ENCODE data around the gene KRTAP12-2.

DNA sequence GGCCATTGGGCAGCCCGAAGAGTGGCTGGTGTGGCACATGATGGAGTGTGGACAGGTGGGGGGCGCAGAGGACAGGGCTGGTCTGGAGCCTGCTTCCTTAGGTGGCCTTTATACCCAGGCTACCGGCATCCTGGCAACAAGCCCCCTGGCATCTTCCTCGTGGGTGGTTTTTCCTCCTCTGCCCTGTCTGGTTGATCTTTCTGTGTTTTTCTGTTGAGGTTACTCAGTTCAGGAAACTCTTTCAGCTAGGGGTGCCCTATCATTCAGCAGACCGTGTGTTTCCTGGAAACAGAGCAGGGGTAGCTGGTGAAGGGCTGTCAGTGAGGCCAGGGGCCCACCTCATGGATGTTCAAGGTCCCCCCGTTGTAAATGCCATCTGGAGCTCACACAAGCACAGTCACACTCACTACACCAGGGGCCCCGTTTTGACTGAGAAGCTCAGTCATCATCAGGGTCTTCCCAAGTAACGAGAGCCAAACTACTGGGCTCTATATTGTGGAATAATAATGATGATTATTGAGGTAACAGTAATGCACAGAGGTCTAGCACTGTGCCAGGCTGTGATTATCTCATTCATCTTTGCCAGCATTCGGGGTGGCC, 12.1 kb downstream of the KRTAP12-2 start, which contains the start of gene KRTAP12-4:
- no peak for TF ChIP-seq POLR2A (IDR thresholded peaks at IDR 0.05; ENCODE audit: low read depth)
- TF ChIP-seq, protein P1, sequence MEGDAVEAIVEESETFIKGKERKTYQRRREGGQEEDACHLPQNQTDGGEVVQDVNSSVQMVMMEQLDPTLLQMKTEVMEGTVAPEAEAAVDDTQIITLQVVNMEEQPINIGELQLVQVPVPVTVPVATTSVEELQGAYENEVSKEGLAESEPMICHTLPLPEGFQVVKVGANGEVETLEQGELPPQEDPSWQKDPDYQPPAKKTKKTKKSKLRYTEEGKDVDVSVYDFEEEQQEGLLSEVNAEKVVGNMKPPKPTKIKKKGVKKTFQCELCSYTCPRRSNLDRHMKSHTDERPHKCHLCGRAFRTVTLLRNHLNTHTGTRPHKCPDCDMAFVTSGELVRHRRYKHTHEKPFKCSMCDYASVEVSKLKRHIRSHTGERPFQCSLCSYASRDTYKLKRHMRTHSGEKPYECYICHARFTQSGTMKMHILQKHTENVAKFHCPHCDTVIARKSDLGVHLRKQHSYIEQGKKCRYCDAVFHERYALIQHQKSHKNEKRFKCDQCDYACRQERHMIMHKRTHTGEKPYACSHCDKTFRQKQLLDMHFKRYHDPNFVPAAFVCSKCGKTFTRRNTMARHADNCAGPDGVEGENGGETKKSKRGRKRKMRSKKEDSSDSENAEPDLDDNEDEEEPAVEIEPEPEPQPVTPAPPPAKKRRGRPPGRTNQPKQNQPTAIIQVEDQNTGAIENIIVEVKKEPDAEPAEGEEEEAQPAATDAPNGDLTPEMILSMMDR (IDR thresholded peaks at IDR 0.05), result no peak
